Muscle layer of duodenum (tissue), 2 donors: ENCODE results near the gene RASAL2.
"Not testable (repeated sequence)": the region's sequence is repeated elsewhere in the genome, so short reads cannot be mapped to it uniquely, and the experiment has no call there.

Experiments used
- H3K27ac ChIP-seq: one replicate; pipeline ENCODE4 v1.7.0; 2013; ENCODE audit warnings: mild to moderate bottlenecking, low read length
- H3K27me3 ChIP-seq: one replicate; pipeline ENCODE4 v1.7.0; 2013; ENCODE audit warnings: low read depth, mild to moderate bottlenecking, control low read depth, low read length
- H3K36me3 ChIP-seq, 2 donors: one replicate each; pipeline ENCODE4 v1.7.0; 2013; ENCODE audit warnings: low read length in 2 of 2, control low read depth in 1 of 2, mild to moderate bottlenecking in 1 of 2; ENCODE audit not compliant: insufficient read depth in 2 of 2, control insufficient read depth in 1 of 2
- H3K4me1 ChIP-seq, 2 donors: one replicate each; pipeline ENCODE4 v1.7.0; 2013; ENCODE audit warnings: low read length in 2 of 2, mild to moderate bottlenecking in 2 of 2, control low read depth in 1 of 2, moderate library complexity in 1 of 2; ENCODE audit not compliant: insufficient read depth in 2 of 2, control insufficient read depth in 1 of 2
- H3K4me3 ChIP-seq, 2 donors: one replicate each; pipeline ENCODE4 v1.7.0; 2013; ENCODE audit warnings: low read length in 2 of 2, low read depth in 1 of 2, mild to moderate bottlenecking in 1 of 2
- H3K9me3 ChIP-seq, 2 donors: one replicate each; pipeline ENCODE4 v1.7.0; 2013; ENCODE audit warnings: low read length in 2 of 2, control low read depth in 1 of 2, mild to moderate bottlenecking in 1 of 2; ENCODE audit not compliant: control insufficient read depth in 1 of 2
- donor health status: healthy.

The RASAL2 gene

GRCh38 chr1:178096421-178096820 lies 2.5 kb downstream of the RASAL2 start:
- H3K36me3 ChIP-seq, result no peaks in the 10 kb centered on the region
- no peaks in the 10 kb centered on the region for H3K9me3 ChIP-seq
- H3K4me1 ChIP-seq, result peaks cover 9 to 40% of the 10 kb centered on the region in 2 donors
- peak overlapping the region; percentile 94 to 95 for H3K4me3 ChIP-seq
- no peak overlapping the region for H3K27ac ChIP-seq
- no peaks in the 10 kb centered on the region for H3K27me3 ChIP-seq

DNA sequence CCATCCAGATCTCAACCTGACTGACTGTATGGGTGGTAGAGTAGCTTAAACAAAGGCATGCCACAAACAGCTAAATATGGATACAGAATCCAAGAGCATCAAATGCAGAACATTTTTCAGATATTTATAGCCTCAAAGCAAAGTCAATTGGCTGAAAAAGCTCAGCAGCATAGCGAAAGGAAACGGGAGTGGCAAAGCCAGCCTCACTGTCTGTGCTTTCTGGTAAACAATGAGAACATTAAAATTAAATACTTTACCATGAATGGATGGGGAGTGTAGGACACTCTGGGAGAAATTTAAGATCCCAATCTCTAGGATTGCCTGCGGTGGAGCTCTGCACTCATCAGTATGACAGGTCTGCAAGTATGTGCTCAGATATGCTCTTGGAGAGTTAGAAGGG lies 4.4 kb downstream of the RASAL2 start:
- Histone ChIP-seq H3K4me3 (peak overlapping the region in 1 of 2 donors; percentile 45), H3K4me1 (peaks cover 9 to 38% of the 10 kb centered on the region in 2 donors), H3K9me3 (no peaks in the 10 kb centered on the region), H3K36me3 (no peaks in the 10 kb centered on the region), H3K27ac (no peak overlapping the region), H3K27me3 (no peaks in the 10 kb centered on the region)

- Histone ChIP-seq H3K9me3 (no peaks in the 10 kb centered on the region), H3K4me3 (no peak overlapping the region), H3K27ac (no peak overlapping the region), H3K4me1 (peaks cover 9 to 27% of the 10 kb centered on the region in 2 donors), H3K36me3 (no peaks in the 10 kb centered on the region), H3K27me3 (no peaks in the 10 kb centered on the region)
These were observed 7.3 kb downstream of the RASAL2 start for GRCh38 chr1:178101266-178101630.

DNA sequence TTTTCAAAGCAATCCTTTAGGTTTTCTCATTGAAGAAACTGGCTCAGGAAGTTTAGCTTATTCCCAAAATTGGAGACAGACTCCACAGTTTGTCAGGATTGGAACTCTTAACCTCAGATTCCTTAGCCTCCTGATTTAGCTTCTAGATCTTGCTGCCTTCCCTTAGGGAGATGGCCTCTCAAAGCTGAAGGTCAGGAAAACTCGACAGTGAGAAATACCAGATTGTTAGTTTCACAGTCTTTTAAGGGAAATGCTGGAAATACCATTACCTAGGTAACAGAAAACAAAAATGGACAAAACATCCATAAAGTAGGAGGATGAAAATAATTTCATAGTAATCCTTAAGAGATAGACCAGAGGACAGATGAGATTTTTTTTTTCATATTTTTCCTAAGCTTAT lies 7.8 kb downstream of the RASAL2 start:
- H3K27ac ChIP-seq, result no peak overlapping the region
- H3K36me3 ChIP-seq, result no peaks in the 10 kb centered on the region
- no peaks in the 10 kb centered on the region for H3K27me3 ChIP-seq
- no peak overlapping the region for H3K4me3 ChIP-seq
- H3K4me1 ChIP-seq, result peaks cover 7 to 24% of the 10 kb centered on the region in 2 donors
- H3K9me3 ChIP-seq, result no peaks in the 10 kb centered on the region

DNA sequence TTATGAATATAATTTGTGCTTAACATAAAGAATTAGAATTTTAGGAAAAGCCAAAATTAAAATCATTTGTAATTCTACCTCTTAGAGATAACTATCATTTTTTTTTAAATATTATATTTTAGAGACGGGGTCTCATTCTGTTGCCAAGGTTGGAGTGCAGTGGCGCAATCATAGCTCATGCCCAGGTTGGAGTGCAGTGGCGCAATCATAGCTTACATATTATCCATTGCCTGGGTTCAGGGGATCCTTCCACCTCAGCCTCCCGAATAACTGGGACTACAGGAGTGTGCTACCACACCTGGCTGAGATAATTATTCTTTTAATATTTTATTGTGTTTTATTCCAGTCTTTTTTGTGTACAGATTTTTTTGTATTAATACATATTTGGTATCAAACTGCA lies 8.3 kb downstream of the RASAL2 start:
- no peak overlapping the region for H3K4me3 ChIP-seq
- H3K4me1 ChIP-seq, result peaks cover 8 to 24% of the 10 kb centered on the region in 2 donors
- no peak overlapping the region for H3K27ac ChIP-seq

DNA sequence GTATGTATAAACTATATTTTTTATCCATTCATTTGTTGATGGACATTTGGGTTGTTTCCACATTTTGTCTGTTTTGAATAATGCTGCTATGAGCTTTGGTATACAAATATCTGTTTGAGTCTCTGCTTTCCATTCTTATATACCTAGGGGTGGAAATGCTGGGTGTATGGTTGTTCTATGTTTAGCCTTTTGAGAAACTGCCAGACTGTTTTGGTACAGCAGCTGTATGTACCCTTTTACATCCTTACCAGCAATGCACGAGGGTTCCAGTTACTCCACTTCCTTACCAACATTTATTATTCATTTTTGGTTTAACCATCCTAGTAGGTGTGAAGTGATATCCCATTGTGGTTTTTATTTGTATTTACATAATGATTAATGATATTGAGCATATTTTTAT lies 13.9 kb downstream of the RASAL2 start:
- Histone ChIP-seq H3K27me3 (no peaks in the 10 kb centered on the region), H3K27ac (no peak overlapping the region), H3K4me3 (no peak overlapping the region), H3K9me3 (no peaks in the 10 kb centered on the region), H3K36me3 (no peaks in the 10 kb centered on the region), H3K4me1 (peaks cover 0 to 4% of the 10 kb centered on the region in 2 donors)

More for the DNA sequence above, 8.3 kb downstream of the RASAL2 start:
- no peaks in the 10 kb centered on the region for H3K36me3 ChIP-seq
- H3K27me3 ChIP-seq, result no peaks in the 10 kb centered on the region
- H3K9me3 ChIP-seq, result no peaks in the 10 kb centered on the region

GRCh38 chr1:178109348-178110143 lies 15.6 kb downstream of the RASAL2 start:
- Histone ChIP-seq H3K9me3 (no peaks in the 10 kb centered on the region), H3K27ac (no peak overlapping the region), H3K27me3 (no peaks in the 10 kb centered on the region), H3K4me3 (no peak overlapping the region), H3K36me3 (no peaks in the 10 kb centered on the region), H3K4me1 (peaks cover 0 to 4% of the 10 kb centered on the region in 2 donors)

GRCh38 chr1:178115260-178115659 lies 21.4 kb downstream of the RASAL2 start:
- Histone ChIP-seq H3K27ac (no peak overlapping the region), H3K27me3 (no peaks in the 10 kb centered on the region), H3K4me1 (no peaks in the 10 kb centered on the region), H3K9me3 (no peaks in the 10 kb centered on the region), H3K4me3 (no peak overlapping the region), H3K36me3 (no peaks in the 10 kb centered on the region)

GRCh38 chr1:178118524-178118923 lies 24.6 kb downstream of the RASAL2 start:
- H3K27me3 ChIP-seq, result no peaks in the 10 kb centered on the region
- no peak overlapping the region for H3K27ac ChIP-seq
- H3K4me3 ChIP-seq, result no peak overlapping the region
- no peaks in the 10 kb centered on the region for H3K36me3 ChIP-seq
- H3K4me1 ChIP-seq, result peaks cover 0 to 6% of the 10 kb centered on the region in 2 donors
- no peaks in the 10 kb centered on the region for H3K9me3 ChIP-seq

DNA sequence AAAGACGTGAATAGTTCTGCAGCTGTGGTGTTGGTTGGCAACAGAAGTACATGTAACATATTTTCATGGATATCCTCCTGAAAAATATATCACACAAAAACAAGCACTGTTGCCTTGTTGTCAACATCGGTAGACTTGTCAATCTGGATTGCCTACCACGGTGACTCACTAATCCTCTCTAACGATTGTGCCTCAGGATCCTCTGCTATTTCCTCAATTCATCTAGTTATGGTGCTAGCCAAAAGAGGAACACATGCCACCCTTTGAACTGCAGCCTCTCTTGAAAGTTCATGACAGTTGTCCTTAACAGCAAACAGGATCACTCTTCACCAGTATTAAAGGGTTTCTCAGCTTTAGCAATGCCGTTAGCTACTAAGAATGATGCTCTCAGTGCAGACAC lies 25.7 kb downstream of the RASAL2 start:
- no peak overlapping the region for H3K4me3 ChIP-seq
- H3K4me1 ChIP-seq, result peaks cover 0 to 6% of the 10 kb centered on the region in 2 donors
- no peaks in the 10 kb centered on the region for H3K9me3 ChIP-seq
- no peaks in the 10 kb centered on the region for H3K27me3 ChIP-seq
- H3K27ac ChIP-seq, result no peak overlapping the region
- no peaks in the 10 kb centered on the region for H3K36me3 ChIP-seq

- H3K9me3 ChIP-seq, result no peaks in the 10 kb centered on the region
- no peaks in the 10 kb centered on the region for H3K36me3 ChIP-seq
- no peaks in the 10 kb centered on the region for H3K27me3 ChIP-seq
- no peak overlapping the region for H3K4me3 ChIP-seq
- no peak overlapping the region for H3K27ac ChIP-seq
- H3K4me1 ChIP-seq, result peaks cover 0 to 6% of the 10 kb centered on the region in 2 donors
These were observed 26.2 kb downstream of the RASAL2 start for GRCh38 chr1:178120088-178120487.

GRCh38 chr1:178120520-178121052 lies 26.7 kb downstream of the RASAL2 start:
- not testable (repeated sequence) for H3K9me3 ChIP-seq, H3K4me1 ChIP-seq, H3K27me3 ChIP-seq, H3K27ac ChIP-seq, H3K36me3 ChIP-seq, H3K4me3 ChIP-seq
